Ascending aorta (tissue), 2 donors: ENCODE data around the gene ARHGAP19. TPM values are rescaled to one million over a fixed set of nuclear protein-coding genes. Genes with fewer than 3 reads are reported as not detected.

ENCODE experiments used
- DNase-seq, 2 donors: peaks; one replicate each; pipeline ENCODE4 v3.0.0-alpha.2; 2019; ENCODE audit warnings: low spot score in 2 of 2
- H3K27ac ChIP-seq, 2 donors: fragments of 200-600 bp; sonication (generic); one replicate each; pipeline ENCODE4 v1.5.1; 2016 to 2017; ENCODE audit warnings: mild to moderate bottlenecking in 1 of 2
- H3K27me3 ChIP-seq: fragments of 200-600 bp; sonication (generic); one replicate; pipeline ENCODE4 v1.5.1; 2017
- H3K36me3 ChIP-seq, 2 donors: fragments of 200-600 bp; sonication (generic); one replicate each; pipeline ENCODE4 v1.5.1; 2016
- H3K4me1 ChIP-seq, 2 donors: fragments of 200-600 bp; sonication (generic); one replicate each; pipeline ENCODE4 v1.5.1; 2016 to 2017; ENCODE audit warnings: mild to moderate bottlenecking in 1 of 2
- H3K4me3 ChIP-seq, 2 donors: fragments of 200-600 bp; sonication (generic); one replicate each; pipeline ENCODE4 v1.5.1; 2016 to 2017; ENCODE audit warnings: mild to moderate bottlenecking in 1 of 2
- H3K9me3 ChIP-seq, 2 donors: fragments of 200-600 bp; sonication (generic); one replicate each; pipeline ENCODE4 v1.5.1; 2016
- intact Hi-C: fragments of 100-400 bp; cut with DNase I; formaldehyde crosslinking; loops from one replicate; pipeline ENCODE4 v1.15.1; 2023
- total RNA-seq: library from RNA; depleted of rRNA; stranded (reverse); fragments of >200 nt; gene quantifications from one replicate; pipeline ENCODE4 v1.1.0, GENCODE V29; 2016
- TF ChIP-seq, protein P1 (sequence below), 3 experiments: fragments of 200-600 bp in 2 of 3; fragments of 450-650 bp in 1 of 3; sonication (generic) in 2 of 3; IDR thresholded peaks; one replicate each; pipeline ENCODE4 v1.5.1; 2016 to 2019; ENCODE audit warnings: antibody characterized with exemption in 3 of 3, mild to moderate bottlenecking in 1 of 3, moderate library complexity in 1 of 3

ARHGAP19 gene
- total RNA-seq, 1 donor from 2014 or later, result 4.5 TPM

DNA sequence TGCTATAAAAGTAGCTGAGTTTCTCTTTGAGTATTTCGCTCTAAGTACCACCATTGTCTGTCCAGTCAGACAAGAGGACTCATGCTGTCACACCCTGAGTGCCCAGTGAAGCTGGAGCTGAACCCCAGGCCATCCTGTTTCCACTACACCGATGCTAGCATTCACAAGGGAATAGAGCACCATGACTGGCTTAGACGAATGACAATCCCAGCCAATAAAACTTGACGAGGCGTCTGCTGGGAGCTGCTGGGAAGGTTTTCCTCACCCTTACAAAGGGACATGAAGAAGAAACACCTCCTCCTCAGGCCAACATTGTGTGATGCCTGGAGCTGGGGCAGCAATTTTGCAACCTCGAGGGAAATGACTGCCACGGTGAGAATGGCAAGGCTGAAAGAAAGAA is 89.2 kb downstream of the ARHGAP19 start:
- no peaks in the 10 kb centered on the region for H3K9me3 ChIP-seq
- intact Hi-C loops, result no loop called here
- no peak for DNase-seq
- no peak overlapping the region for H3K4me3 ChIP-seq
- TF ChIP-seq, protein P1, sequence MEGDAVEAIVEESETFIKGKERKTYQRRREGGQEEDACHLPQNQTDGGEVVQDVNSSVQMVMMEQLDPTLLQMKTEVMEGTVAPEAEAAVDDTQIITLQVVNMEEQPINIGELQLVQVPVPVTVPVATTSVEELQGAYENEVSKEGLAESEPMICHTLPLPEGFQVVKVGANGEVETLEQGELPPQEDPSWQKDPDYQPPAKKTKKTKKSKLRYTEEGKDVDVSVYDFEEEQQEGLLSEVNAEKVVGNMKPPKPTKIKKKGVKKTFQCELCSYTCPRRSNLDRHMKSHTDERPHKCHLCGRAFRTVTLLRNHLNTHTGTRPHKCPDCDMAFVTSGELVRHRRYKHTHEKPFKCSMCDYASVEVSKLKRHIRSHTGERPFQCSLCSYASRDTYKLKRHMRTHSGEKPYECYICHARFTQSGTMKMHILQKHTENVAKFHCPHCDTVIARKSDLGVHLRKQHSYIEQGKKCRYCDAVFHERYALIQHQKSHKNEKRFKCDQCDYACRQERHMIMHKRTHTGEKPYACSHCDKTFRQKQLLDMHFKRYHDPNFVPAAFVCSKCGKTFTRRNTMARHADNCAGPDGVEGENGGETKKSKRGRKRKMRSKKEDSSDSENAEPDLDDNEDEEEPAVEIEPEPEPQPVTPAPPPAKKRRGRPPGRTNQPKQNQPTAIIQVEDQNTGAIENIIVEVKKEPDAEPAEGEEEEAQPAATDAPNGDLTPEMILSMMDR (IDR thresholded peaks at IDR 0.05), result no peak
- H3K36me3 ChIP-seq, result no peaks in the 10 kb centered on the region
- no peaks in the 10 kb centered on the region for H3K4me1 ChIP-seq
- no peaks in the 10 kb centered on the region for H3K27me3 ChIP-seq
- no peak overlapping the region for H3K27ac ChIP-seq

DNA sequence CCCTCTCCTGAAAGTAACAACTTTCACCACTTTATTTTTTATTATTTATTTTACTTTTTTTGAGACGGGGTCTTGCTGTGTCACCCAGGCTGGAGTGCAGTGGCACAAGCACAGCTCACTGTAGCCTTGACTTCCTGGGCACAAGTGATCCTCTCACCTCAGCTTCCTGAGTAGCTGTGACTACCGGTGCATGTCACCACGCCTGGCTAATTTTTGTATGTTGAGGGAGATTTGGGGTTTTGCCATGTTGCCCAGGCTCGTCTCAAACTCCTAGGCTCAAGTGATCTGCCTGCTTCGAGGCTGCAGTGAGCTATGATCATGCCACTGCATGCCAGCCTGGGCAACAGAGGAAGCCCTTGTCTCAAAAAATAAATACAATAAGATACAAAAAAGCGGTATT is 91.8 kb downstream of the ARHGAP19 start:
- no peak for DNase-seq
- Histone ChIP-seq H3K36me3 (no peaks in the 10 kb centered on the region), H3K9me3 (no peaks in the 10 kb centered on the region), H3K27ac (no peak overlapping the region), H3K4me3 (no peak overlapping the region), H3K27me3 (no peaks in the 10 kb centered on the region), H3K4me1 (peaks cover 0 to 3% of the 10 kb centered on the region in 2 donors)
- intact Hi-C loops, result no loop called here
- TF ChIP-seq, protein P1 (IDR thresholded peaks at IDR 0.05), result no peak

DNA sequence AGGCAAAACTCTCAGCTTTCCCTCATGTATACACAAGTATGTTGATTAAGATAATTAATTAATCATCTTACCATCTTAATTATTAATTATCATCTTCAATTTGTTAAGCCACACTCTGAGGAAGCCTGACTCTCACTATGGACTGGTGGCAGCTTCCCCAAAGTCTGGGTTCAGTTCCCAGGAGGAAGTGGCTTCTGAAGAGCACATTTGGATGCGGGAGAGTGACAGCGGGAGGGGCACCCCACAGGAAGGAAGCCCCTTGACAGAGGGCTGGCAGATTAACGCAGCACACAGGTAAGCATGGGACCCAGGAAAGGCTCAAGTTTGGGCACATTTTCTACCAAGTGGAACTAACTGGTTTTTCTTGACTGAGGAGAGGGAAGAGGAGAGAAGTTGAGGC is 93.3 kb downstream of the ARHGAP19 start:
- TF ChIP-seq, protein P1 (IDR thresholded peaks at IDR 0.05), result no peak
- no peaks in the 10 kb centered on the region for H3K36me3 ChIP-seq
- no peak for DNase-seq
- intact Hi-C loops, result no loop called here
- no peak overlapping the region for H3K27ac ChIP-seq
- H3K27me3 ChIP-seq, result no peaks in the 10 kb centered on the region
- no peak overlapping the region for H3K4me3 ChIP-seq
- no peaks in the 10 kb centered on the region for H3K9me3 ChIP-seq
- peaks cover 0 to 3% of the 10 kb centered on the region in 2 donors for H3K4me1 ChIP-seq

DNA sequence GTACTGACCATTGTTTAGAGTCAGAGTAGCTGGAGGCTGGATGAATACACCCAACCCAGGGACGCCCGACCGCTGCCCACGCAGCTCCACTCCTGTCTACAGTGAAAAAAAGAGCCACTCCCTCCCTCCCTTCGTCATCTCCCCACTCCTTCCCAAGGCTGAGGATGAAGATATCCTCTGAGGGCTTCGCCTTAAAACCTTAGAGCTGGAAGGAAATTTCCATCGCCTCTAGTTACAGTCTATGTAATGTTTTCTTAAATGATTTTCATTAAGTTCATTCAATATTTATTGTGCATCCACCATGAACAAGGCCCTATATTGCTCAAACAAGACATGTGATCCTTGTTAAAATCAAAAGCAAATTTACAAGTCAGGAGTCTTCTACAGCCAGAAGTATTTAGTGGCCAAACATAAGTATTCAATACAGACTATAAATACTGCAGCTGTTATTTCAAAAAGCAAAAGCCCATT is 95.4 kb downstream of the ARHGAP19 start:
- intact Hi-C loops, result no loop called here
- no peaks in the 10 kb centered on the region for H3K9me3 ChIP-seq
- no peak overlapping the region for H3K27ac ChIP-seq
- no peaks in the 10 kb centered on the region for H3K36me3 ChIP-seq
- H3K4me1 ChIP-seq, result peaks cover 0 to 3% of the 10 kb centered on the region in 2 donors
- H3K27me3 ChIP-seq, result no peaks in the 10 kb centered on the region
- TF ChIP-seq, protein P1 (IDR thresholded peaks at IDR 0.05), result no peak
- DNase-seq, result no peak
- no peak overlapping the region for H3K4me3 ChIP-seq

DNA sequence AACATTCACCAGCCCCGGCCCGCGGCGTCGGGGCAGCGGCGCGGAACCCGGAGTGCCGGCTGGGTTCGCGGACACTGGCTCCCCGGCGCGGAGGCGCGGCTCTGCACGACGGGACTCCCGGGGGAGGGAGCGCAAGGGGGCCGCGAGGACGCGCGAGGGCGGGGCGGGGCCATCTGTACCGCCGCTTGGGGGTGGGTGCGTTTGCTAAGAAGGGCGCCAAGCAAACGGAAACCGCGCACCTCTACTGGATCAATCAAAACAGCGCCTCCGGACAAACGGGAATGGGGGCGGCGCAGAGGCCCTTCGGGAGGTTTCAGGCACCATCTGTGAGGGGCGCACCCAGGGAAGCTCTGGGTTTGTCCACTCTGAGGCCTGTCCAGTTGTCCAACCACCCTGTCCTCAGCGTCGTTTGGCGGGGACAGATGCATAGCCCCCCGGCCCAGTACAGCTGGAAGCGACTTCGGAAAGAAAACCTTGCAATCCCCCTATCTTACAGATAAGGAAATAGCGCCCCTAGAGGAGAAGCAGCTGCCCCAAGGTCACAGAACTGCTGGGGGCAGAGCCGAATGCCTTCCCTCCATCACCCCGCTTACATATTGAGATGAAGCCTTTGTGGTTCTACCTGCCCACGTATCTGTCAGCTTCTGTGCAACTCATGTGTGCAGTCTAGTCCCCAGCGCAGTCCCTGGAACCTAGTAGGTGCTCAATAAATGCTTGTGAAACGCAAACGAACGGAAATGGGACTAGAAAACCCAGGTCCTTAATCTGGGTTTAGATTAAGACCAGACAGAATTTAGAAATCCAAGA is 96.0 kb downstream of the ARHGAP19 start:
- TF ChIP-seq, protein P1 (IDR thresholded peaks at IDR 0.05), result peak; percentile 13 to 58 (median 40)
- Histone ChIP-seq H3K9me3 (no peaks in the 10 kb centered on the region), H3K27ac (no peak overlapping the region), H3K4me3 (peak overlapping the region; percentile 48 to 70), H3K4me1 (peaks cover 0 to 3% of the 10 kb centered on the region in 2 donors), H3K36me3 (no peaks in the 10 kb centered on the region), H3K27me3 (no peaks in the 10 kb centered on the region)
- DNase-seq, result no peak
- intact Hi-C loops, result no loop called here
